Measurements from ENCODE around the gene DNAJC6.
A peak's percentile ranks its signal among the peaks of the same experiment; 100 is the strongest.

The DNAJC6 gene

GRCh38 chr1:65399003-65399402 lies 89.7 kb downstream of the DNAJC6 start:
- no peak for DNase-seq (ENCODE audit: low read depth in 1 of 2, low spot score in 1 of 2)

DNA sequence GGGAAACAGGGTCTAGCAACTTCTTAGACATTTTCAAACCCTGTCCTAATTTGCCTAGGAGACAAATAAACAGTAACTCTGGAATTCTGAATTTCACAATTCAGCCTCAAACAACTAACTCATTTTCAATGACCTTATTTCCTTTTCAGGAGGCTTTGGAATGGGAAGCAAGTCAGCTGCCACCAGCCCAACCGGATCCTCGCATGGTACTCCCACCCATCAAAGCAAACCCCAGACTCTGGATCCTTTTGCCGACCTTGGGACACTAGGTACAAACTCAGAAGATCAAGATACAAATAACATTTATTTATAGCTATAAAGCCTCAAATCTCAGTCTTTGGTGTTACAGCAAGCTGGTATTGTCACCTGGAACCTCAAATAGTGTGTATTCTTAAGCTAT lies 92.3 kb downstream of the DNAJC6 start:
- DNase-seq (ENCODE audit: low read depth in 1 of 2, low spot score in 1 of 2), result no peak

DNA sequence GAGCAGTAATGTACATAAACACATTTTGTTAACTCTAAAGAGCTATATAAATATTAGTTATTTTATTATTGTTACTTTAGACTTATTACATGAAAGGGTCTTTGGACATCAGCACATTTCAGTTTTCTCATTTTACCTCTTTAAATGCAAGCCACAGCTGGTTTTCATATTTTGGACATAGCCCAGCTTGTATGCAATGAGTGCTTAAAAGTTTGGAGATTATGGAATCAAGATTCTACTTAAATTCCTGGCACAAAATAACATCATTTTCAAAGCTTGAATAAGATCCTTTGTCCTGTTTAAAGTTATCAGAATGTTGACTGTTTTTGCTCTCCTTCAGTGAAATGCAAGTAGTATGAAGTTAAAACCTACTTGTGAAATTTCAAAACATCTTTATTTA lies 95.6 kb downstream of the DNAJC6 start:
- DNase-seq (ENCODE audit: low read depth in 1 of 2, low spot score in 1 of 2), result no peak

- DNase-seq (ENCODE audit: low read depth in 1 of 2, low spot score in 1 of 2), result no peak
Observed at GRCh38 chr1:65407877-65408276, 98.5 kb downstream of the DNAJC6 start.

- no peak for DNase-seq (ENCODE audit: low read depth in 1 of 2, low spot score in 1 of 2)
Observed at GRCh38 chr1:65409314-65409713, 100.0 kb downstream of the DNAJC6 start.

GRCh38 chr1:65409816-65410326 lies 100.5 kb downstream of the DNAJC6 start:
- DNase-seq (ENCODE audit: low read depth in 1 of 2, low spot score in 1 of 2), result no peak

DNA sequence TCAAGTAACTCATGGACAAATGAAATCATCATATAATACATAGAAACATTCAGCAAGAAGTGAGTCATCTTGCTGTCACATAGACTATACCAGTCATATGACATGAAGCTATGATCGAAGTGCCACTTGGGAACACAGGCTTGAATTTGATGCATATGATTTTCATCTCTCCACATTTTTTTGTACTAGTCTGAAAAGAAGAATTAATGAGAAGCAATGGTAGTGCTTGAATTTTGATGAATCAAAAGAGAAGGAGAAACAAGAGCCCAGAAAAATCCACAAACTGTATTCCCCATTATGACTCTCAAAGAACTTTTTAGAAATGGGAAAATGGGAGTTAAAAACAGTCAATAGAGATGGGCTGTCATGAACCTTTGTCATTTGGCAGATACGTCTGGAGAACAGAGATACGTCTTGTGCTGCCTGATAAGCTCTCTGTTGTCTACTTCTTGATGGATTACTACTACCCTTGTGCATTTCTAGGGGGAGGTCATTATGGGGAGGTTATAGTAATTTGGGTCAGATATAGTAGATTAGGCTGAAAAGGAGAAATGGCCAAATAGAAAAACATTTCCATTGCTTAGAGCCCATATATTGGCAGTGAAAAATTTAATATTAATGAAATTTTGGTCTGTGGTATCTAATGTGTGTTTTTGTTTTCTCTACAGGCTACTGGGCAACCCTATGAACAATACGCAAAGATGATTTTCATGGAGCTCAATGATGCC lies 103.1 kb downstream of the DNAJC6 start:
- DNase-seq (ENCODE audit: low read depth in 1 of 2, low spot score in 1 of 2), result no peak

DNA sequence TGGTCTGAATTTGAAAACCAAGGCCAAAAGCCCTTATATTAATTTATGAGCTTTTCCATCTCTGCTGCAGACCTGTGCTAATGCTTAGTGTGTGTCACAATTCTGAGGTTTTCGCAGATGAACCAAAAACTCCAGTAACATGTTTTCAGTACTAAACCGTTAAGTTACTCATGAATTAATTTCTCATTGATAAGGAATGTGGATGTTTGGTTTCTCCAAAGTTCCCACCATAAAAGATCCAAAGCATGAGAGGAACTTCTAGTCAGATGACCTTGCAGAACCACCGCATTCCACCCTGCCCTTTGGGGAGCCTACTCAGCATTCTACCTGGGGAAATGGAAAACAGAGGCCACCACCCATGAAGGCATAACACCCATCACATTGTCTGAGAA lies 103.6 kb downstream of the DNAJC6 start:
- no peak for DNase-seq (ENCODE audit: low read depth in 1 of 2, low spot score in 1 of 2)

DNA sequence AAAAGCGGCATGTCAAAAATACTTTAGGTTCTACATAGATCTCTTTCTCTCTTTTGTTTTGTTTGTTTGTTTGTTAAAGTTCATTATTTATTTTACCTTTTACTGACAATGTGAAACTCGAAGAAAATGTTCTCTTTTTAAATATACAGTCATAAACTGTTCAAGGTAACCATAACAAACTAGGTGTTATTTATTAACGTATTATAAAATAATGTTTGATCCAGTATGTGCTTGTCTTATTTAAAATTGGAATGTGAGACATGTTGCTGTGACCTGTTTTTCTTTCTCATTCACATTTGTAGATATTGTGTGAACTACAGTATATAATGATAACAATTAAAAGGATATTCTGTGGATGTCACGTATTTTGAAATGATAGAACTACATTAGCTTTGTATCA lies 105.2 kb downstream of the DNAJC6 start:
- no peak for DNase-seq (ENCODE audit: low read depth in 1 of 2, low spot score in 1 of 2)

DNA sequence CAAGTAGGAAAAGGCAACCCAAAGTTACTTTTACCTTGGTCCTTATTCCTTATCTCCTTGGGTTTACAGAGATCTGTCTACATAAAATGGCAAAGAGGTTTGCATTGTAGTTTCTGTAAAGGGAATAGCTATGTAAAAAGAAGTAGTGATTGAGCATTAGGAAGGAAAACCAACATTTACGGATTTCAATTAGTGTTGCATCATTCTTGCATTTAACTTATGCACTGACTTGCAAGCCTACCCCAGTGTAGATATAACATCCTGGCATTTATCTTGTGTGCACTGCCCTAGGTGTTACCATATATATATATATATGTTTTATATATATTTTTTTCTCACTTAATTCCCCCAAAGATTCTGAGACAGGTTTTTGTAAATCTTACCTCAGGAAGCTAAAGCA lies 107.4 kb downstream of the DNAJC6 start:
- DNase-seq (ENCODE audit: low read depth in 1 of 2, low spot score in 1 of 2), result no peak

GRCh38 chr1:65417729-65418128 lies 108.4 kb downstream of the DNAJC6 start:
- DNase-seq (ENCODE audit: low read depth in 1 of 2, low spot score in 1 of 2), result no peak

DNA sequence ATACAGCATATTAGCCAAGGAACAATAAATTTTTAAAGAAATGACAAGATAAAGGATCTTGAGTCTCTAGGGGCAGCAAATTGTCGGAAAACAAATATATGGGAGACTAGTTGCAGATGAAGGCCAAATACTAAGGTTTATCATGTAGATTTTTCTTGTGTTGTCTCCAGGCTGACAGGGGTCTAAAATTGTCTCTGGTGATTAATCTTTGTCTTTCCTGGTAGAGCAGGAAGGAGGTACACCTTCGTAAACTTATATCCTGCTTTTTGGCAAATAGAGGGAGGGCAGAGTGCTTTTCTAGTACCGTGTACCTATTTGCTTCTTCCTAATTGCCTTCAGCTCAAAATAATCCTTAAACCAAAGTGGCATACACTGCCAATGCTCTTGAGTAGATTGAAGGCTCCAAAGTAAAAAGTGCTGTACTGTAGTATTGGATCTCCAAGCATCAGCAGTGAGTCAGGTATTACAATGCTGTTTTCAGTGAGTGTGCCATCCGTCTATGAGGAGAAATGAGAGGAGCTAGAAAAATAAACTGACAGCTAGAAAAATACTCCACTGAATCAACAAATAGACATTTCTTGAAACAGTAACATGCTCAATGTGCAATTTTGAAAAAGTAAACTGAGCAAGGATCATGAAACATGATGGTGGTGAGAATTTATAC lies 109.3 kb downstream of the DNAJC6 start:
- no peak for DNase-seq (ENCODE audit: low read depth in 1 of 2, low spot score in 1 of 2)

- DNase-seq (ENCODE audit: low read depth in 1 of 2, low spot score in 1 of 2), result peak; percentile 97 to 98
Observed at GRCh38 chr1:65419681-65420589, 110.6 kb downstream of the DNAJC6 start.

GRCh38 chr1:65420590-65421350 lies 111.4 kb downstream of the DNAJC6 start, which contains the start of the genes LEPR and LEPROT:
Gene LEPR, plus strand, starts transcription at chr1:65420668. Its CDS starts 144,898 bp downstream, at chr1:65565566.
Gene LEPROT, plus strand, starts transcription at chr1:65420668. Its CDS starts 57 bp downstream, at chr1:65420725.
- DNase-seq (ENCODE audit: low read depth in 1 of 2, low spot score in 1 of 2), result peak in 1 of 2 donors; percentile 7

DNA sequence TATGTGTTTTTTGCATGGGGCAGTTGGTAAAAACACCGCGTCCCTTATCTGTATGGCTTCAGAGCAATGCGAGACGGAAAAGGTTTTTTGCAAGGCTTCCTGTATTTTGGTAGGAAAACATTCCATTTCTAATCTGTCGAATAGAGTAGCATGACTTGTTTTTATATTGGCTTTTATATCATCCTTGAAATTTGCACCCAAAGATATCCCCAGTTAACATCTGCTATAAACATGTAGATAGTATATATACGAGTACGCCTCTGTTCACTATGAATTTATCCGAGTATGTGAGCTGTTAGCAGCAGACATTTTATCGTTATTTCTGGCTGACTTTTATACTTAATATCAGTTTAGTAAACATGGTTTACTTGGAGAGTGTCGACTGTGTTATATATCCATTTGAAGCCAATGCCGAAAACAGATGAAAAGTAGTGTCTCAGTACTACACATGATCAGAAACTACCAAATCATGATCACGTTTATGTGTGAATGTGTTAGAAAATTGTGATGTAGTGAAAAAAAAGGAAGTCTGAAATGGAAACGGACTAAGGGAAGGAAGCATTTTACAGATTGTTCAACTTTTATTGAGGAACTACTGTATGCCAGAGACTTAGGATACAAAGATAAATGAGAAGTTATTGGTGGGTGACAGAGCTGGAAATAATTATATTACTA lies 112.1 kb downstream of the DNAJC6 start:
- DNase-seq (ENCODE audit: low read depth in 1 of 2, low spot score in 1 of 2), result no peak

GRCh38 chr1:65422241-65423203 lies 113.2 kb downstream of the DNAJC6 start:
- no peak for DNase-seq (ENCODE audit: low read depth in 1 of 2, low spot score in 1 of 2)

DNA sequence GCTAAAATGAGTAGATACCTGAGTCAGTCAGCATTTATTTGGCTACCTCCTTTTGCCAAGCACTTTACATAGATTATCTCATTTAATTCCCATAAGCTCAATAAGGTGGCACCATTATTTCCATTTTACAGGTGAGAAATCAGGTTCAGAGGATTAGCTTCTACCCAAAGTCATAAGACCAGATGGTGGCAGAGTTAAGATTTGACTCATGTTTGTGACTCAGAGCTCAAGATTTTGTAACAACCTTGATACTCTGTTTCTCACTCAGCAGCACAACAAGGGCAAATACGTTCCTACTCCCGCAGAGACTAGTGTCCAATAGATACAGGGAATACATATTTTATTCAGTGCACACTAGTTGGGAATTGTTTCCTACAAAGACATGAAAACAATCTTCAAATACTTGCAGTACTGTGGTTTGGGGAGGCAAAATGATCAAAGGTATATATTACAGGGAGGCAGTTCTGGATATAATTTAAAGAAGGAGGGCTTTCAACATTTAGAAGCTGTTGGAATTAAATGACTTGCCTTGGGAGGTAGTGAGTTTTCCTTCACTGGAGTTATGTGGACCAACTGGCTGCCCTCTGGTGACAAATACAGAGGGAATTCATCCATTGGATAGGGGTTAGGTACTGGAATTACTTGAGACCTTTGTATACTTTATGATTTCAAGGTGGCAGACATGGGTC lies 114.7 kb downstream of the DNAJC6 start:
- DNase-seq (ENCODE audit: low read depth in 1 of 2, low spot score in 1 of 2), result no peak

DNA sequence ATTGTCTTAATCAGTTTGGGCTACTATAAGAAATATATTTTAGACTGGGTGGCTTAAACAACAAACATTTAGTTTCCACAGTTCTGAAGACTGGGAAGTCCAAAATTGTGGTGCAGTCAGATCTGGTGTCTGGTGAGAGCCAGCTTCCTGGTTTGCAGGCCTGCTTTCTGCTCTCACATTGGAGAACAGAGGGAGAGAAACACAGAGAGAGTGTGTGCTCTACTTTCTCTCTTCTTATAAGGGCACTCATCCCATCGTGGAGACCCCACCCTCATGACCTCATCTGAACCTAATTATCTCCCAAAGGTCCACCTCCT lies 115.2 kb downstream of the DNAJC6 start:
- DNase-seq (ENCODE audit: low read depth in 1 of 2, low spot score in 1 of 2), result no peak

DNA sequence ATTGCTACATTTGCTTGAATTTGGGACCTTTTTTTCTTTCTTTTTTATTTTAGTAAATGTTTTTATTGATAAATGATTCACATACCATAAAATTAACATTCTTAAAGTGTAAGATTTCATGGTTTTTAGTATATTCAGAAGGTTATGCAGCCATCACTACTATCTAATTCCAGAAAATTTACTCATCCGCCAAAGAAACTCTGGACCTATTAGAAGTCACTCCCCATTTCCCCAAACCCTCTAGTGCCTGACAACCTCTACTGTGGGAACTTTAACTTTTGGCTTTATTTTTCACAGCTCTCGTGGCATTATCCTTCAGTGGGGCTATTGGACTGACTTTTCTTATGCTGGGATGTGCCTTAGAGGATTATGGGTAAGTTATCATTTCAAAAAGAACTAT lies 115.7 kb downstream of the DNAJC6 start:
- no peak for DNase-seq (ENCODE audit: low read depth in 1 of 2, low spot score in 1 of 2)

Measured in activated T-helper 1 cell treated with anti-CD3 and anti-CD28 coated beads, Interleukin-2, amount 50 U/mL, for 16 hours (primary cell).